ENCODE results near the gene AMOTL2.

Gene AMOTL2

DNA sequence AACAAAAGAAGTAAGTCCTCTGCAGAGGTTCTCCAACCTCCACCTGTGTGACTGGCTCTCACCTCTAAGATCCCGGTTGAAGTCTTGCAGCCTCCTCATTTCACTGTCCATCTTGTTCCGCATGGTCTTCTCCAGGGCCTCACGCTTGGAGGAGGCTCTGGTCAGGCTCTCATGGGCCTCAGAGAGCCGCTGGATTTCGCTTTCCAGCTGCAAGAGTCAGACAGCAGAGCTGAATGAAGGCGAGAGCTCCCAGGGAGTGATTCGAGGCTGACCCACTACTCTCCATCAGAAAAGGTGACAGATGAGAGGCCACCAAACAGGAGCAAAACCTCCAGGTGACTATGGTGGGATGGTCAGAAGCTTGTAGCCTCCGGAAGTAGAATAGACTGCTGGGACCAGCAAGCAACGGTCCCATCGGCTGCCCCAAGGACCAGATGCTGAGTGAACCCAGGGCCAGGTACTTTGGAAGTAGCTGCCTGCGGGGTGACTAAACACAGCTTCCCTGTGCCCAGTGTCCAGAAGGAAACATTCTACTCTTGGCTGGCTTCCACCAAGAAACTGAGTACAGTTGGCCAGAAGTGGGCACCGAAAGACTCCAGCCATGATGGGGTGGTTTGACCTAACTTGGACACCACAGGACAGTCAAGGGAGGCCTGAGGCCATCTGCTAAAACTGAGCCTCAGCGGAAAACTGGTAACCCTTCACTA lies 7.9 kb downstream of the AMOTL2 start:
- no peak for DNase-seq (ENCODE audit: low read depth)

DNA sequence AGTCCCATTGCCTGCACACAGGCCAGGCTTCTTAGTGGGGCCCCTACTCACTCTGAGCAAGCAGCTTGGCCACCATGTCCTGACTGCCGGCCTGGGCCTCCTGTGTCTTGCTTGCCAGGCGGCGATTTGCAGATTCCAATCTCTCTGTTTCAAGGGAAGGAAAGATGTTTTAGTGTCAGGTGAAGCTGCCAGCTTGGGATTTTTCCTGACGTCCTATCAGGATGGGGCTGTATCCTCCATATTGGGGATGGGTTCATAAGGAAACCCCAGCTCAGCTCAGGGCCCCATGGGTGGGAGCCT lies 8.5 kb downstream of the AMOTL2 start:
- DNase-seq (ENCODE audit: low read depth), result no peak

DNA sequence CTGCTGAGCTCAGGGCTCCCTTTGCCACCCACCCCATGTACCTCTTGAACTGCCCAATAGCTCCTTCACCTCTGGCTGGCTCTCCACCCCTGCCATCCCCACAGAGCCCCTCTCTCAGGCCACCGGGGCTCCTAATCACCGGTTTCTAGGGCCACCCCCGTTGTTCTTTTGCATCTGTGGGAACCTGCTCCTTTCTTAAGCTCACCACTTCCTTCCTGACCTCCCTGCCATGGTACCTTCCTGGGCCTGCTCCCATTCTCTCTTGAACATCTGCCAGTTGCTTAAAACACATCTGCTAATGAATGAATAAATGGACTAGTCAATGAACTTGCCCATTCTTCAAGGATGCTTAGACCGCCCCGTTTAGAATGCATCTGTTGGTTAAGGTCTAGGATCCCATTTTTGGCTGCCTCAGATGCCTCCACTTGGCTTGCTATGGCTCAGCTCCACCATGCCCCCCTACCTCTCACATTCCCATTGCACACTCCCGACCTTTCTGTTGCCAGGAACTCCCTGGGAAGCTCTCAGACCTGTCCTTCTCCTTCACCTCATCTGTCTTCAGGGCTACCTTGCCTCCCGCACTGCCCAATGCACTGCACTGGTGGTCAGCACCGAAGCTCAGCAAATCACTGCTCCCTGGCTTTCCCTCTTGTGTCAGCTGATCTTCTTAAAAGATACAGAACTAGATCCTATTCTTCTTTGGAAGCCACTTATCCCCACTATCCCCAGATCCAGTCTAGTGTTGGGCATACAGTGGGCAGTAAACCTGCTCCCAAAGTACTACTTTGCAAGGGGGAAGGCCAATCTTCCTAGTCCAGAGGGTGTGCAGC lies 9.1 kb downstream of the AMOTL2 start:
- no peak for DNase-seq (ENCODE audit: low read depth)

DNA sequence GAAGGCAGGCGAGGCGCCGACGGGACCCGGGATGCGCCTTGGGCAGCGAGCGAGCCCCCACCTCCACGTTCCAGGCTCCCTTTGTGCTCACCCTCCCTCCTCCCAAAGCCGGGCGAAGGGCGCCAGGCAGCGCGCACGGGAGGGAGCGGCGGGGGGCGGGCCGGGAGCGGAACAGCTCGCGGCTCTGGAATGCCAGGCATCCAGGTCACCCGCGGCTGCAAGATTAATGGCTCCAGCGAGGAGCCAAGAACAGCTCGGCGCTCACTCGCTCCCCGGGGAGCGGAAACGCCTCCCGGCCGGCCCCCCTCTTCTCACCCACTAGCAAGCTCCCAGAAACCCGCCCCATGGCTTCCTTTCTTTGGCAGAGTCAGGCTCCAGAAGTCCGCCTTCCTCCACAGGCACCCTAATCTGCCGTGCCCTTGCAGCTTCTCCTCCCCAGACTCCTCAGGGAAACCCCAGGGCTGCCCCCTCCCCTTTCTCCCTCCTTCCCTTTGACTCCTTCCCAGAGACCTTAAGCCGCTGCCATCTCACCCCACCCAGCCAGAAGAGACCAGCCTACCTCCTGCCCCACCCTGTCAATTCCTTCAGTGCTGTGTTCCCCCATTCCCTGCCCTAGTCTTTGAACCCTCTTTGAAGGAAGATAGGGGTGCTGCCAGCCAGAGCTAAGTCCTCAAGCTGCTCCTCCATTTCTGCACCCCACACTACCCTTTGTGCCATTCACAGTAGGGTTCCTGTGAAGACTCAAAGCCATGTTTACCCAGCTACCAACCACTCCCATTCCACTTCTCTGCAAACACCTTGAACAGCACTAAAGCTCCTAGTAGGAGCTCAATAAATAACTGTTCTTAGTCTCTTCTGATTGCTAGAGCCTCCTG lies 9.9 kb downstream of the AMOTL2 start:
- DNase-seq (ENCODE audit: low read depth), result no peak

DNA sequence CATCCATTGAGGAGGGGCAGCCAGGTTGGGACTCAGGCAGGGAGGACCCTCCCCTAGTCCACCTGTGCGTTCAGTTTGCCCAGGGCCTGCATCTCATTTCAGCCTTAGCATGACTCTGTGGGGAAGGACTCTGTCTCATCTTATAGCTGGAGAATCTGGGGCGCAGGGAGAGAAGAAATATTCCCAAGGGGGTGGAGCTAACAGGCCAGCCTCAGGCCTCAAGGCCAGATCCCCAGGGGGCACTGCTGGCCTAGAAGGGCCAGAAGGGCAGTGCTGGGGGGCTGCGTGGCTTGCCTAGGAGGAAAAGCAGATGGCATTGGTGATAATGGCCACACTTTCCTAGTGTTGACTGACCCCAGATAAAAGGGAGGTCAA lies 10.9 kb downstream of the AMOTL2 start:
- DNase-seq (ENCODE audit: low read depth), result no peak

DNA sequence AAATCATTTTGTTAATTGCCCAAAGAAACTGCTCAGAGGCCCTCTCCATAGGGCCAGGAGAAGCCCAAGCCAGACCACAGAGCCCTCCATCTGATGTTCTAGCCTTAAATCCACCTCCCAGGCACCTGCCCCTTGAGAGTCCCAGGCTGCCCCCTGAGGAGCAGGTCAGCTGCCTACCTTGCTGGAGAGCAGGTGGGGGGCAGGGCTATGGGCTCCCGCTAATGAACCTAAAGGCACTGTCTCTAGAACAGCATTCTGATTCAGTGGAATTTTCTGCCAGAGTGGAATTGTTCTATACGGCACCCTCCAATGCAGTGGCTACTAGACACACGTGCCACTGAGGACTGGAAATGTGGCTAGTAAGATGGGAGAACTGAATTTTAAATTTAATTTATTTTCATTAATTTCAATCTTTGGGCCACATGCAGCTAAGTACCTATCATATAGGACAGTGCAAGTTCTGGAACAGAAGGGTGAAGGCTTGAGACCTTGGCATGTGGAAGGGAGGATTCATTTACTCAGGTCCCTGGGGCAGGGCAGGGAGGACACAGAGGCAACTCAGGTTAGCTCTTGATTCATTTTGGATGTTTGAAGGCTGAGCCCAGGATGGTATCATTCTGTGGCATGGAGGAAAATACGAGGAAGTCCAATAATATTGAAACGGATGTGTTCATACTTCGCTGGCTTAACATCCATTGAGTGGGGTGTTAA lies 11.4 kb downstream of the AMOTL2 start:
- DNase-seq (ENCODE audit: low read depth), result no peak

DNA sequence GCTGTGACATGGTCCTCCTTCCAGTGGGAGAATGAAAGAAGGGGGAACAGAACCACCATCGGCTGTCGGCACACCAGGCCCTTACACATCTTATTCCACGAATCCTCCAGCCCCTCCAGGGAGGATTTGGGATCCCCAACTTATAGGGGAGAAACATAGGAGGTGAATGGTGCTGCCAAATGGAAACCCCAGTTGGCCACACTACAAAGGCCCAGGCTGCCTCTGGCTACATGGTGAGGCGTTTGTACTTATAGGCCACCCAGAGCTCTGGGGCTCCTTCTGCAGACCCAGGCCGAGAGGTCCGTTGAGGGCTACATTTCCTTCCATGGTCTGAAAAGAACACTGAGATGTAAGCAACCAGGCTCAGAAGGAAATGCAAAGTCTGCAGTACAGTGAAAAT lies 12.0 kb downstream of the AMOTL2 start:
- no peak for DNase-seq (ENCODE audit: low read depth)

DNA sequence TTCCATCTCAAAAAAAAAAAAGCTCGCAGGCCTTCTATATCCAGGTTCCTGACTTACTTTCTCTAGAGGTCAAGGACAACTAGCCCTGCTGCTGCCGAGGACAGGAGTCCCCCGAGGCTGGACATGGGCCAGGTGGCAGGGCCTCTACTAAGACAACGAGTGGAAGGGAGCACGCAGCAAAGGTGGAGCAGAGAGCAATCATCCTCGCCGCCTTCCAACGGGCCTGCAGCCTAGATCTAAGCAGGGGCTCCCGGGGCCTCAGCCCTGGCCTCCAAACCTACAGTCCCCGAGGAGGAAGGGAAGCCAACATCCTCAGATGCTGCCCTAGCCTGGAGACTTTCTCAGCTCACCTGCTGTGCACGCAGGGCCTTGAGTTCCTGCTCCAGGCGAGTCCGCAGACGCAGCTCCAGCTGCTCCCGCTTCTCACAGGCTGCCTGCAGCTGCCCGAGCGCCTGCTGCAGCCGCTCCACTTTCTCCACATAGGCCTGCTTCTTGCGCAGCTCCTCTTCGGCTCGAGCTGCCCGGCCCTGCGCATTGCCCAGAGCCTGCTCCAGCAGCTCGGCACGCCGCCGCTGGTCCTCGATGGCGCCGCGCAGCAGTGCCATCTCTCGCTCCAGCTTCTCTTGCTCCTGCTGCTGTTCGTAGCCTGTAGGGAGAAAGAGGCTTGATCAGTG lies 12.9 kb downstream of the AMOTL2 start:
- DNase-seq (ENCODE audit: low read depth), result no peak

DNA sequence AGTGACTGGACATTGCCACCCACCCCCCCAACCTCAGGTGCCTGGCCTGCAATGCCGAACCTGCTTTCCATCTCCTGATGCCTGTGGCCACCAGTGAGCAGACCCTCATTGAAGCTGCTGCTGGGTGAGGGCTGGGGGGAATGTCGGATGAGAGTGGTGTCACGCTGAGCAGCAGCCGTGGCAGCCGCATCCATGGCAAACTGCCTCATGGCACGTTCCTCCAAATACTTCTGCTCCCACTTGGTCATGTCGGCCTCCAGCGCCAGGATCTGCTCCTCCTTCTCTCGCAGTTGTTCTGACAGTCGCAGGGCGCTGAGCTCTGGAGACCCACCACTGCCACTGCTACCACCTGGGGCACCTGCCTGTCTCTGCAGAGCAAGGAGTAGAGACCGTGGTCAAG lies 14.2 kb downstream of the AMOTL2 start:
- no peak for DNase-seq (ENCODE audit: low read depth)

DNA sequence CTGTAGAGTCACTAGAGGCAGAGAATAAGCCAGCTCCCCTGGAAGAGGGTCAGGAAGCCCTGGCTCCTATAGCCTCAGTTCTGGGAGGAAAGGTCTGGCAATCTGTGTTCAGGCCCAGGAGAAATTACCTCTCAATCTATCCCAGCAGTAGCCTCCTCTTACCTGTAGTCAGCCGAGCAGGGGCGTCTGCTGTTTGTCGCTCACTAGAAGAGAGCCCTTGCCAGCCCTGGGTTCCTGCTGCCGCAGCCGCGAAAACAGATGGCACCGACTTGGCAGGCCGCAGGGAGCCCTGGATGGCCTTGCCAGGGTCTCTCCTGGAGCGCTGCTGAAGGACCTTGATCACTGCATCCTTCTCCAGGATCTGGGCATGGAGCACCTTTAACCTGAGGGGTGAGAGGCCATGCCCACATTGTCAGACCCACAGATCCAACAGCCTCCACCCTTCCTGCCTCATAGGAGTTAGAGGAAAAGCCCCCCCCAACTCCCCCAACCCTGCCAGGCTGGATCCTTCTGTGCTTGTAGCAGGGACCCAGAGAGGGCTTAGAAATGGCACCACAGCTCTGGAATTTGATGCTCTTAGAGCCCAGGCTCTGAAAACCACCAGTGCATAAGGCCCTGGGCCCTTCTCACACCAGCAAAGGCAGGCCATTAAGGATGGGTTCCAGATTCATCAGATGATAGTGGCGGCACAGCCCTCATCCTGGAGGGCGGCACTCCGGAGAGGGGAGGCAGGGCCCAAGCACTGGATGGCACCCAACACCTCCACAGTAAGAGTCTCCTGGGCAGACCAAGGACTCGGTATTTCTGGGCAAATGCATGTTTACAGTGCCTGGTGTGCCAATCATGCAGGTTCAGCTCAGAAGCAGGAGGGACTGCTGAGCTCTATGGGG lies 14.9 kb downstream of the AMOTL2 start:
- DNase-seq (ENCODE audit: low read depth), result no peak

DNA sequence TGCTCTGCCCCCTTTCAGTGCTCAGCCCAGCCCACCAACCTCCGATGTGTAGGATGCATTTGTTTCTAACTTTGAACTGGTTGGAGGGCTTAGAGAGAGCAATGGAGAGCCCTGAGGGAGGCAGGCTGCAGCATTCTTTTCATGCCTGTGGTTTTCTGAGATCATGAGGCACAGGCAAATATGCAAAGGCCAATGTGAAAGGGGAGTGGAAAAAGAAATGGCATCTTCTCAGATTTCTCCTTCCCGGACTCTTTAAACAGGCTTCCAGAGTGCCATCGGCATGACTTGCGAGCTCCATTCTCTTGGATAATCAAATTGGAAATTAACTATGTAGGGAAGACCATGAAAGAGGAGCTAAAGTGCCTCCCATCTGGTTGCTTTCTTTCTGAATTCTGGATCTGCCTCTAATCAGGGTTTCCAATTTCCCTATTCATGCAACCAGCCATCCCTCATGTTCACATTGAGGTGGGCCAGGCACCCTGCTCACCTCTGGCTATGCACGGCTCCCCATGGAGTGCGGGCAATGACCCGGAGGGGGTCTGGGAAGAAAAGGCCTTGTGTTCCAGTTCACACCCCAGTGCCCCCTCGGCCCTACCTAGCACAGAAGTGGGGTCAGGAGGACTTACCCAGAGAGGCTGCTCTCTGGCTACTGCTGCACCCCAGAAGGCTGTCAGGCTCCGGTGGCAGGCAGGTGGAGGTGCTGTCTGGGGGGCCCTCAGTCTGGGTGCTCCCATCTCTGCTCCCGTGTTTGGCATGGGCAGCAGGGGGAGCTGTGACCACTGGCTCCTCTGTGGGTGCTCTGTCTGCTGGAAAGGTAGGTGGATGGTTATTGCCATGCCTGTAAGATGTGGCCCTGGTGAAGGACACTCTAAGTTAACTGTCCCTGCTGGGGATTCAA lies 16.1 kb downstream of the AMOTL2 start:
- DNase-seq (ENCODE audit: low read depth), result no peak

DNA sequence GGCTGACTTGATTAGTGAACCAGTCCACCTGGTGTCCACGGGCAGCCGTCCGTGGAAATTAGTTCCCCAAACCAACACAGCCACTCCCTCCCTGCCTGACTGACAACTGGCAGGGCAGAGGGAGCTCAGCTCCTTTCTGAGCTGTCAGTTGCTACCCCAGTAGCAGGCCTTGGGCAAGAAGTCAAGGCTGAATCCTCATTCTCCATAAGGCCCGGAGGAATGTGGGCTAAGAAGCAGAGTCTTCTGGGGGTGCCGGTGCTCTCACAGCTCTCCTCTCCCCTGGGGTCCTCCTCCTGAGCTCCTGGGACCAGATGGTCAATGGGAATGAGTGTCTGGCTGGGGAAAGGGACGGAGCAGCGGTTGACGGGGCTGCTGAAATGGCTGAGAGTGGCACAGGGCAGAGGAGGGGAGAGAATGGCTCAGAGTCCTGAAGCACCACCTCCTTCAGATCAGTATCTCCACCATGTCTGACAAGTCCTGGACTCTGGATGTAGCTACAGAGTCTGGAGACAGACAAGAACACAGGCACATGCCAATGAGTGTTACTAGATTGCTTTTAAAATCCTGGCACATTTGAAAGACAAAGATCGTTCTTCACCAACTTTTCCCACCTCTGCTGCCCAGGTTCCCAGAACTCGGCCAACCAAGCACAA lies 16.9 kb downstream of the AMOTL2 start:
- DNase-seq (ENCODE audit: low read depth), result no peak

DNA sequence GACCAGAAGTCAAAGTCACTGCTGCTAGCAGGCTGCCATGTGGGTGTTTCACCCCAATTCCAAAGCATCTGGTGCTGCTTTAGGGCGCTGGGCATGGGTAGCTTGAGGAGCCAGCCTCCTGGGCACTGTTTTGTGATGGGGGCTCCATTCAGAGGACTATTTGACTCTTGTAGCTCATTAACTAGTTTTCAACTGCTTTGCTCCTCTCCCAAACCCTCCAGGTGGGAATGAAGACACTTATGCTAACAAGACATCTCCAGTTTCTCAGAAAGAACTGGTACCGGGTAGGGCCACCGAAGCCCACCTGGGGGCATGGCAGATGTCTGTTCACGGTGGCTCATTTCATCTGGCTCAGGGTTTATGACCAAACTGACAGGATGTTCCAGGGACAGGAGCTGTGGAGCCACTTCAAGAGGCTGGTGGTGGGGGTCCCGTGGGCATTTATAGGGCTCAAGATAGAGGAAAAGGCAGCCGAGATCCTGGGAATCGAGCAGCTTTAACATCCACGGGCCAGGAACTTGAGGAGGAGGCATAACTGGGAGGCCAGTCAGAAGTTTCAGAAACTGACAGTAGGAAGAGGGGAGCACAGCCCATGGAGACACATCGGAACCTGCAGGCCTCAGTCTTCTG lies 17.7 kb downstream of the AMOTL2 start:
- no peak for DNase-seq (ENCODE audit: low read depth)

DNA sequence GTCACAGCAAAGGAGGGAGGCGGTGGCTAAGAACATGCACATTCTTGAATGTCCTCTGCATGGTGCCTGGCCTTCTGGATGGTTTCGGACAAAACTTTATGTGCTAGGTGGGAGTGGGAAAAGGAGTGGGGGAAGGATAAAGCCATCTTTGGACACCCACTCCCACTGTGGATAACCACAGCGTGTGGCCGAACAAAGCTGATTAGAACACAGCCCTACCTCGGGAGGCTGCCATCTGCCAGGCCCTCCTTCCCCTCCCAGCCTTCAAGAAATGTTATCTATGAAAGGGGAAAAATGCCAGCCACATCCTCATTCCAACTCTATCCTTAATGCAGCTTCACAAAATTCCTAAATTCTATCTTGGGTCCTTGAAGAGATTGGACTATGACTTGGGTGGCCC lies 18.8 kb downstream of the AMOTL2 start:
- DNase-seq (ENCODE audit: low read depth), result no peak

DNA sequence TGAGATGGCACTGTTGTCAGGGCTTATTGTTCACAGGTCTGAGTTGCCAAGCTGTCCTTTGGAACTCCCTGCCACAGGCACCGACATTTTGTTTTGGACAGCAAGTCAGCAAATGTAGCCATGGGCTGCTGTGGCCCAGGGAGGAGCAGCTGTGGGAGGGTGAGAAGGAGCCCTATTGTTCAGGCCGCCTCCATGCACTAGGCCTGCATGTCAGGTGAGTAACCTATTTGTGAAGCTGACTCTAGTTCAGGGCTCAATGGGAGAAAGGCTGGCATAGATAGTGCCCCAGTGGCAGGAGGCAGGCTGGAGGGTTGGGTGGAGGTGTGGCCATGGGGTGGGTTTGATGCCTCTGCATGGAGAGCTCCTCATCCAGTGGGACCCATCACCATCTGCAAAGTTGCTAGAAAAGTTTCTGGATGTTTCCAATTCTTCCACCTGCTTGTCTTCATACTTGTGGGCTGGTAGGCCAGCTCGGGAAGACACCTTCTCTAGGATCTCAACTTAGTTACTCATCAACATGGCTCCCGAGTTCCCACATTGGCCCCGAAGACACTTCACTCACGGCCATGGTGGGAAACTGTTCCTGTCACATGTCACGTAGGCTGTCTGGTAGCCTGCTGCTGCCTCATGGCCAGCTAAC lies 19.5 kb downstream of the AMOTL2 start:
- no peak for DNase-seq (ENCODE audit: low read depth)

DNA sequence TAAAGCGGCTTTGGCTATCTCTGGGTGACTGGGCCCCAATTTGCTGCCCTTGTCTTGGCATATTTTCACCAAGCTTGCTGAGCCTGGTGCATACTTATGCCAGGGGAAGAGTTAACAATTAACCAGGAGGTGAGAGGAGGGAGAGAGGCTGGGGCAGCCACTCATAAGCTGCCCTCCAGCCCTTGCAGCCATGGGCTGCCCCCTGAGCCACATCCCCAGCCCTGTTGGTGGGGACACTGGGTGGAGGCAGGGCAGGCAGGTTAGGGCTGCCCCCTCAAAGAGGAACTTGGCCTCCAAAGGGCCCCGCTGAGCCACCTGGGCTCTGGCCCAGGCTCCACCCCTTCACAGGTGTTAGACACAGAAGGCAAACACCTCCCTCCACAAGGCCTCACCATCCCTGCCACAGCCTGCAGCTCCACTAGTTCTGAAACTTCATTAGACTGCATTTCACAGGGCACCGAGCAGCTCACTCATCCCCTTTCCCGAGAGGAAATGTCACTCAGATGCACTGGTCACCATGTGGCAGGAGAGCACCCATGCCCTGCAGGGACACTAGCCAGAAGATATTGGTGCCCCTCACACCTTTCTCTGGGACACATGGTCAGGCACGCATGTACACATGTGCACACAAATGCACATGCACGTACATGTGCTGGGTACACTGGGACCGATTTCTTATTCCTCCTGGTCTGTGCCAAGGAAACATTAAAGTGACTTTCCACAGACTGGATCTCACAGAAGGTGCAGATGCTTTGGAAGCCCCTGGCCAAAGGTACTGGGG lies 20.2 kb downstream of the AMOTL2 start:
- DNase-seq (ENCODE audit: low read depth), result no peak

DNA sequence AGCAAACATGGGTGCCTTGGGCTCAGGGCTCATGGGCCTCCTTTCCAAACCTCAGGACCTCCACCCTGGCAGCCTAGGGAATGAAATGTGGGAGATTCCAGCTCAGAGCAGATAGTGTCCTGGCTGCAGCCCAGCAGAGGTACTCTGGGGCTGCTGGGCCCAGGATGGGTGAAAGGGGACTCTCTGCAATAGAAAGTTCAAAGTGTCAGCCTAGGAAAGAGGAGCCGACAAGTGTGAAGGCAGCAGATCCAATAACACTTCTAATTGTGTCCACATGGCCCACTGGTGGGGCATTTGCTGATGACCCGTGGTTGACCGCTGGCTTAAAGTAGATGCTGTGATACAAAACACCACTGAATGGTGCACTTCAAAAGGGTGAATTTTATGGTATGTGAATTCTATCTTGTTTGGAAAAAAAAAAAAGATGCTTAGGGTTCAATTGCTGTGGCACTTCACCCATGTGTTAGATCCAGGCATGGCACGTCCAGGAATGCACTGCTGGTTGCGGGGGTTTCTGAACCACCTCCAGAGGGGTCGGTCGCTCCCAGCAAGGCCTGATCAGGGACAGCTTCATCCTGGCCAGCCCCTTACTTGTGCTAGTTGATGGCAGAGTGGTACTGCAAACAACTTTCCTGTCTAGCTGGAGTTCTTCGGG lies 20.9 kb downstream of the AMOTL2 start:
- DNase-seq (ENCODE audit: low read depth), result no peak
